IPS DF 19.7 (cell line): Measurements from ENCODE around the gene DNMBP.
"Not testable (repeated sequence)": the region's sequence is repeated elsewhere in the genome, so short reads cannot be mapped to it uniquely, and the experiment has no call there.

Experiments used
- DNase-seq: peaks from one replicate; pipeline ENCODE4 v3.0.0-alpha.2; 2013; ENCODE audit warnings: low read depth, low spot score

Gene DNMBP

DNA sequence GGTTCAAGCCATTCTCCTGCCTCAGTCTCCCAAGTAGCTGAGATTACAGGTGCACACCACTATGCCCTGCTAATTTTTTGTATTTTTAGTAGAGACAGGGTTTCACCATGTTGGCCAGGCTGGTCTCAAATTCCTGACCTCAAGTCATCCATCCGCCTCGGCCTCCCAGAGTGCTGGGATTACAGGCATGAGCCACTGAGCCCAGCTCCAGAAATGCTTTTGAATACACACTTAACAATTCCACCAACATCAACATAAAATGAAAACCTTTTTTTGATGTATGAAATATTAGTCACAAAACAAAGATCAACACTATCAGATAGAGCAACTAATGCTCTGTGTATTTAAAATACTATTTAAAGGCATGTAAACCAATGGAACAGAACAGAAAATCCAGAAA, 63.7 kb downstream of the DNMBP start:
- DNase-seq: not testable (repeated sequence)

DNA sequence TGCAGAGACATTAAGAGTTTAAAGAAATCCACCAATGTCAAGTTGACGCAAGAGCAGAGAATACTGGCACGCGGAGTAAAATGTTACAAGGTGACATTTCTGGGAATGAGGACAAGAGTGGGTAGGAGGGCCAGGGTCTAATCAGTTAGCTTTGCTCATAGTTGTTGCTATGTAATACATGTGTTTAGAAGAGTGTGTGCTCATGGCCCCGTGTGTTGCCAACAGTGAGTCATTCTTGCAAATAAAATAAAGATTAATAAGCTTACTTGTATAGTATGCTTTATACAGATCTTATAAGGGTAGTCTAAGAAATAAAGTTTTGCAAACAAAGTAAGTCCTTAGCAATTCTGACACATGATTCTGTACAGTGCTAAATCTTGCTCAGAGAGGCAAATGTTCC, 64.5 kb downstream of the DNMBP start:
- DNase-seq: no peak

DNA sequence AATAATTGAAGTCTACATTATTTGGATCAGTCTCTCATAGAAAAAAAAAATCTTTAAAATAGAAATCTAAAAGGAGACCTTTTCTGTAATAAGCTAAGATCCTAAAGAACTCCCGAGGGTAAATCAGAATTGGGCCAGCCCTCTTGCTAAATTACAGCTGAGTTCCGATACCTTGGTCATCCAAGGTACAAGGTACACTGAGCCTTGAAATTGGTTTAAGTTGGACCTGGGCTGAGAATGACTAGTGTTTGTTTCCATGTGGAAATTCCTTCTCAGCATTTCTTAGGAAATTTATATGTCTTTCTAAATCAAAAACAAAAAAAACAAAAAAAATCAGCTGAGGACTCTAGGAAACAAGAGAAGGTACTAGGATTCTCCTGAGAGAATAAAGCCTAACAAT, 64.9 kb downstream of the DNMBP start:
- no peak for DNase-seq

GRCh38 chr10:99943908-99944307, 65.8 kb downstream of the DNMBP start:
- no peak for DNase-seq

GRCh38 chr10:99941942-99942820, 67.6 kb downstream of the DNMBP start:
- DNase-seq: no peak

DNA sequence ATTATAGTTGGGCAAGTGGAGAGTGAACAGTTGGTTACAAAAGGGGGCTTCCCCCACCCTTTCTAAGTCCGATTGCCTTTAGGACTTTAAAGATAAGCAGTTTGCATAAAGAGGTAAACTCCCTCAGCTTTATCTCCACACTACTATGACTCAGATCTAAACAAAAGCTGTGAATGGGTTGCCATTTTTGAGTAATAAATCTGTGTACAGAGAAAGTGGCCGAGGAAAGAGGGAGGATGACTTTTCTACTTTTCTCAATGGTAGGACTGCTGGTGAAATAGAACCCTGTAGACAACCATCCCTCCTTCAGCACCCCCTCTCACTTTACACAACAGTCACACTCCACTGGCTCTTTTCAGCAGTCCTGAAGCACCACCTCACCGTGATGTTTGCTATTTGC, 71.2 kb downstream of the DNMBP start:
- no peak for DNase-seq

DNA sequence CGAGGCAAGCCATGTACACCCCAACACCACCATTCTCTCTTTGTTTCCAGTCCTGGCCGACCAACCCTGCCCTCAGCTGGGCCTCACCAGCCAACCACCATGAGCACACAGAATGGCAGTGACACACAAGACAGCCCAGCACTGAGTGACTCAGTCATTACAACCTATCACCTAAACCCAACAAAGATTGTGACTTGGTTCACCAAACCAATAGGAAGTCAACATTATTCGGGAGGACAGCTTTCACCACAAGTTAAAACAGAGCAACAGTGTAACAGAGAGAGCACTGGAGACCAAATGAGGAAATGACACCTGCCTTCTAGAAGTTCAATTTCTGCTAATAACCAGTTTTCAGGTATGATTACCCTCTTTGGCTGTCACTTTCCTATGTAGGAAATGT, 72.1 kb downstream of the DNMBP start:
- DNase-seq: no peak

- DNase-seq: not testable (repeated sequence)
Observed at GRCh38 chr10:99932203-99932957, 77.4 kb downstream of the DNMBP start.

DNA sequence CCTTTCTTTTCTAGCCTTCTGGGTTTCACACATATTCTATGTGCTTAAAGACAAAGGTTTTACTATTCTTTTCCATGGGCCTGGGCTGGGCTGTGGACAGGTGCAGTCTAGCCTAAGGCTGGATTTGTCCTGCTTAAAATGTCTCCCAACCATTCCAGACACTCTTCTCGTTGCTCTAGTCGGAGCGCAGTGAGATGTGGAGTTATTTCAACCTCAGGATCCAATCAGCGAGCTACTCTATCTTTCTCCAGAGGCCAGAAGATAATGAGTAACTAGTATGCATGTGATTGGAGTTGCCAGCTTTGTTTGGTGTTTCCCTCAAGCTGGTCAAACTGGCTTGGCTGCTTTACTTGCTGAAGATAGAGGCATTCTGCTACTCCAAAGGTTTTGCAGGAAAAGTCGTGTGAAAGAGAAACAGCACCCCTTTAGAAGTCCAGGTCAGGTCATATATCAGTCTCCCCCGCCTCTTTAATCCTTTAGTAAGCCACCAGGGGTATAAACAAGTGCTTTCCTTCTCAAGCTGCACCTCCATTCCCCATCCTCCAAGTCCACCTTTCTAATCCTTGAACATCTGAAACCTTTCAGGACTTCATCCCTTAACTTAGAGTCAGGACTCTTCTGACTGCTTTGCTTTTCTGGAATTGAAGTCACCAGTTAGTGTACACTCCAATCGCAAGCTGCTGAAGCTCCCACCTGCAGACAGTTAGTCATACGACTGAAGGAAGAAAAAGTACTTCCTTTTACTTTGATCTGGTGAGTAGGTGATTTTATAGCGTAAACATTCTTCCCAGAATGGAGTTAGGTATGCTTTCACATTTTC, 78.8 kb downstream of the DNMBP start:
- peak; percentile 65 for DNase-seq

- no peak for DNase-seq
Observed at GRCh38 chr10:99929360-99929759, 80.4 kb downstream of the DNMBP start.

DNA sequence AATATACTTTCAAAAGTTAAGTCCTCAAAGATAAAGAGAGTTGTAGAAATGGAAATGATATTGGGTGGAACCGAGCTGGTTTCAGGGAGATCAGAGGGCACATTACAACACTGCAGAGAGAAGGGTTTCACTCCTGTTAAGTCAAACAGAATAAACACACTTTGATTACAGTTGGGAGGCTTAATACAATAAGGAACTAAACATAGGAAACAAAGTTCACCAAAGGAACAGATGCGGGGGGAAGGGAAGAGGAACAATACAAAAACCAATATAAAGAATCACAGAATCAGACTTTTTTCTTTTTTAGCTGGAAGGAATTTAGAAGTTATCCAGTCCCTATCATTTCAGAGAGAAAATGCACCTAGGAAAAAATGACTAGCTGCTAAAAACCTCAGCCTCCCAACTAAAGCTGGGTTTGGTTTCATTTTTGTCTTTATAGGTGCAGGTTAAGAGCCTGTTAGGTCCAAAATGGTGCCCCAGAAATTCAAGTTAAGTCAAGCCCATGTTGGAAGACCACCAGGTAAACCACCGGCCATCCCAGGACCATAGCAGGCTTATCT, 81.9 kb downstream of the DNMBP start:
- no peak for DNase-seq

- no peak for DNase-seq
Observed at GRCh38 chr10:99926925-99927720, 82.6 kb downstream of the DNMBP start.

GRCh38 chr10:99924451-99925255, 85.1 kb downstream of the DNMBP start:
- no peak for DNase-seq

DNA sequence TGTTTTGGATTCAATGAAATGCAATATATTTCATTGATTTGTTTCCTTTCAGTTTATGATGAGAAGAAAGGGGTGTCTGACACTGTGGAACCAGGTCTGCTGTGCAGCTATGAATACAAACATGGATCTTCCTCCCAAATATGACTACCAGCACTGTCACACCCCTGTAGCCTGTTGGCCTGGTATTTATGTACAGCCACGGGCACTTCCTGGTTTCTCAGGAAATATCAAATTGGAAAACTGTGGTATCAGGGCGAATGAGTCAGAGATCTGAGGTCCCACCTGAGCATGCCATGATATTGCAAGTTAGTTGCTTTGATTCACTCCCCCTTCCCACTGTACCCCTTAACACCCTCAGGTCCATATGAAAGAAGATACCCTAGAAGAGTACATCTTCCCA, 87.8 kb downstream of the DNMBP start:
- no peak for DNase-seq

DNA sequence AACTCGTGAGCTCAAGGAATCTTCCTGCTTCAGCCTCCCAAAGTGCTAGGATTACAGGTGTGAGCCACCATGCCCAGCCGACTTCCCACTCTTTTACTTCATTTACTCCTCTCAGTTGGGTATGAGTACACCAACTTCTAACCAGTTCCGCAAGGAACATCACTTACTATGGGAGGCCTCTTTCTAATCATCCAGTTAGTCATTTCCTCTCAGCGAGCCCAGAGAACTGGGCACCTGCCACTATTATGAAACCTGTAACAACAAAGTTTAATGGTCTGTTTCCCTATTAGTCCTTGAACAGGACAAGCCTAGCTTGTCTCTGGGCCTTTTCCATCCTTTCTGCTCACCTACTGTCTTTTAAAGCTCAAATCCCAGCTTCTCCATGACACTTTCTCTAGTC, 88.8 kb downstream of the DNMBP start:
- DNase-seq: no peak

GRCh38 chr10:99920486-99920885, 89.3 kb downstream of the DNMBP start:
- DNase-seq: no peak

- DNase-seq: peak; percentile 84
Observed at GRCh38 chr10:99917963-99918825, 91.6 kb downstream of the DNMBP start.

- DNase-seq: no peak
Observed at GRCh38 chr10:99916776-99917175, 93.0 kb downstream of the DNMBP start.

GRCh38 chr10:99915414-99915813, 94.3 kb downstream of the DNMBP start:
- no peak for DNase-seq
